Caco-2 (cell line): ENCODE results near the gene RRP1B. TPM values are rescaled to one million over a fixed set of nuclear protein-coding genes. Genes with fewer than 3 reads are reported as not detected.
A peak's percentile ranks its signal among the peaks of the same experiment; 100 is the strongest.

Experiments
- BruUV-seq: library from RNA; stranded (reverse); fragments of 400-500 nt; replicated peaks from 2 replicates; lab custom pipeline; 2021; lab: Mats Ljungman, UMichigan
- CTCF ChIA-PET: fragments of 300-600 bp; sonication (Branson Sonifier 250); formaldehyde crosslinking; loops from one replicate; lab custom pipeline; 2022; ENCODE audit warnings: antibody characterized with exemption; lab: Charles Lee
- POLR2A ChIA-PET: fragments of 300-600 bp; sonication (Branson Sonifier 250); formaldehyde crosslinking; loops from one replicate; lab custom pipeline; 2022; ENCODE audit warnings: antibody characterized with exemption; lab: Charles Lee
- DNase-seq, 2 experiments: peaks; one replicate each; pipeline versions ENCODE4 v3.0.0 to v3.0.0-alpha.2; 2020 to 2022
- H3K27me3 ChIP-seq: replicated peaks from 2 replicates; pipeline ENCODE4 v1.6.0; 2011; ENCODE audit warnings: low read length; ENCODE audit not compliant: control insufficient read depth, insufficient read depth
- H3K36me3 ChIP-seq: 2 replicates; pipeline ENCODE4 v1.5.1; 2011; ENCODE audit warnings: low read length; ENCODE audit not compliant: control insufficient read depth, insufficient read depth
- H3K4me1 ChIP-seq: fragments of 250-450 bp; sonication (Bioruptor Pico); 2 replicates; pipeline ENCODE4 v1.5.1; 2020; ENCODE audit warnings: mild to moderate bottlenecking
- H3K4me3 ChIP-seq: 2 replicates; pipeline ENCODE4 v1.5.1; 2011; ENCODE audit warnings: low read depth, mild to moderate bottlenecking, control low read depth, low read length
- H3K9me3 ChIP-seq: fragments of 250-450 bp; sonication (Bioruptor Pico); 2 replicates; pipeline ENCODE4 v1.5.1; 2020; ENCODE audit warnings: mild to moderate bottlenecking, moderate library complexity
- H3K27ac Mint-ChIP-seq: one replicate; pipeline ENCODE4 v1.8.0; 2022; ENCODE audit warnings: mixed read lengths; ENCODE audit not compliant: unreplicated experiment
- H3K27me3 Mint-ChIP-seq: one replicate; pipeline ENCODE4 v1.8.0; 2022; ENCODE audit warnings: mixed read lengths; ENCODE audit not compliant: insufficient read depth, unreplicated experiment
- H3K36me3 Mint-ChIP-seq: one replicate; pipeline ENCODE4 v1.8.0; 2022; ENCODE audit warnings: mild to moderate bottlenecking, mixed read lengths; ENCODE audit not compliant: insufficient read depth, unreplicated experiment
- H3K4me1 Mint-ChIP-seq: one replicate; pipeline ENCODE4 v1.8.0; 2022; ENCODE audit warnings: low read depth, mixed read lengths; ENCODE audit not compliant: unreplicated experiment
- H3K4me3 Mint-ChIP-seq: one replicate; pipeline ENCODE4 v1.8.0; 2022; ENCODE audit warnings: mild to moderate bottlenecking, moderate library complexity, mixed read lengths; ENCODE audit not compliant: unreplicated experiment
- H3K9me3 Mint-ChIP-seq: one replicate; pipeline ENCODE4 v1.8.0; 2022; ENCODE audit warnings: mixed read lengths; ENCODE audit not compliant: unreplicated experiment
- intact Hi-C: fragments of 100-400 bp; cut with micrococcal nuclease; formaldehyde crosslinking; loops from one replicate; pipeline ENCODE4 v1.10.0; 2022; ENCODE audit not compliant: unreplicated experiment
- total RNA-seq: library from RNA; stranded (reverse); gene quantifications from 2 replicates; pipeline ENCODE4 v1.2.3, GENCODE V29; 2022
- TF ChIP-seq, protein P1 (sequence below), 2 experiments: fragments of 200-600 bp in 1 of 2; IDR thresholded peaks; 1 replicate in 1 of 2; 2 replicates in 1 of 2; pipeline versions ENCODE4 v1.5.1 to v1.8.0; 2011 to 2022; ENCODE audit warnings: antibody characterized with exemption in 1 of 2, control low read depth in 1 of 2, inconsistent platforms in 1 of 2, low read depth in 1 of 2, low read length in 1 of 2, mild to moderate bottlenecking in 1 of 2, moderate library complexity in 1 of 2; ENCODE audit not compliant: insufficient read depth in 1 of 2, severe bottlenecking in 1 of 2, unreplicated experiment in 1 of 2

The RRP1B gene
- total RNA-seq, 1 experiment from 2014 or later = 49.5 TPM

DNA sequence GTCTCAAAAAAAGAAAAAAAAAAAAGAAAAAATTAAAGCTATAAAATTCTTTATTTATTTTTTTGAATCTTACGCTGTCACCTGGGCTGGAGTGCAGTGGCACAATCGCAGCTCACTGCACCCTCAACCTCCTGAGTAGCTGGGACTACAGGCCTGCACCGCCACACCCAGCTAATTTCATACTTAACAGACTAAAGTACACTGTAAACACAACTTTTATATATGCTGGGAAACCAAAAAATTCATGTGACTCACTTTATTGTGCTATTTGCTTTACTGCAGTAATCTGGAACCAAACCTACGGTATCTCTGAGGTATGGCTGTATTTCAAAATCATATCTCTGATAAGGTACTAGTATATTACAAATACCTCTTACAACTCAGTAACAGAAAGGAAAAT, 40.4 kb upstream of the RRP1B start:
- no TSS peak for BruUV-seq
- Mint-ChIP-seq H3K4me1 (no peaks in the 10 kb centered on the region), H3K27me3 (no peaks in the 10 kb centered on the region), H3K9me3 (peaks cover 31% of the 10 kb centered on the region), H3K4me3 (no peak overlapping the region), H3K27ac (no peak overlapping the region), H3K36me3 (peaks cover 19% of the 10 kb centered on the region)
- intact Hi-C loops = no loop called here
- DNase-seq = no peak
- CTCF ChIA-PET = no interaction called here
- TF ChIP-seq, protein P1, sequence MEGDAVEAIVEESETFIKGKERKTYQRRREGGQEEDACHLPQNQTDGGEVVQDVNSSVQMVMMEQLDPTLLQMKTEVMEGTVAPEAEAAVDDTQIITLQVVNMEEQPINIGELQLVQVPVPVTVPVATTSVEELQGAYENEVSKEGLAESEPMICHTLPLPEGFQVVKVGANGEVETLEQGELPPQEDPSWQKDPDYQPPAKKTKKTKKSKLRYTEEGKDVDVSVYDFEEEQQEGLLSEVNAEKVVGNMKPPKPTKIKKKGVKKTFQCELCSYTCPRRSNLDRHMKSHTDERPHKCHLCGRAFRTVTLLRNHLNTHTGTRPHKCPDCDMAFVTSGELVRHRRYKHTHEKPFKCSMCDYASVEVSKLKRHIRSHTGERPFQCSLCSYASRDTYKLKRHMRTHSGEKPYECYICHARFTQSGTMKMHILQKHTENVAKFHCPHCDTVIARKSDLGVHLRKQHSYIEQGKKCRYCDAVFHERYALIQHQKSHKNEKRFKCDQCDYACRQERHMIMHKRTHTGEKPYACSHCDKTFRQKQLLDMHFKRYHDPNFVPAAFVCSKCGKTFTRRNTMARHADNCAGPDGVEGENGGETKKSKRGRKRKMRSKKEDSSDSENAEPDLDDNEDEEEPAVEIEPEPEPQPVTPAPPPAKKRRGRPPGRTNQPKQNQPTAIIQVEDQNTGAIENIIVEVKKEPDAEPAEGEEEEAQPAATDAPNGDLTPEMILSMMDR (IDR thresholded peaks at IDR 0.05; ENCODE audit: insufficient read depth in 1 of 2, low read depth in 1 of 2, low read length in 1 of 2, severe bottlenecking in 1 of 2, unreplicated experiment in 1 of 2) = no peak
- H3K4me3 ChIP-seq = no peak overlapping the region
- no peaks in the 10 kb centered on the region; the same call in 1 of the 2 replicates for H3K4me1 ChIP-seq
- POLR2A ChIA-PET = no interaction called here
- peaks cover 17% of the 10 kb centered on the region for H3K9me3 ChIP-seq
- H3K36me3 ChIP-seq = no peaks in the 10 kb centered on the region
- no peaks in the 10 kb centered on the region for H3K27me3 ChIP-seq

DNA sequence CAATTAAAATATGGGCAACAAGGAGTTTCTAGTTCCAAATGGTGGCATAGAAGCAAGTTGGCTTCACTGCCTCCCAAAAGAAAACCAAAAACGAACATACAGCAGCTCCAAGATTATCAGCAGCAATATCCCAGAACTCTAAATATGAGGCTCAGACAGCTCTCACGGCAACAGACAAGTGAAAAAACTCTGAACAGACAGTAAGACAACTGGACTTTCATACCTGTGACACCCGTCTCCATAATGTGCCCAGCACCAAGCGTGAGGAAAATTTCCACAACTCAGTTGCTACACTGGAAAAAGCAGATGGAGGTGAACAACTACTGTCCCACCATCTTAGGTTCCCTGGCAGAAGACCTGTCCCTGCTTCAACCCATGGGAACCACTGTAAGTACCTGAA, 40.0 kb upstream of the RRP1B start:
- intact Hi-C loops = no loop called here
- CTCF ChIA-PET = no interaction called here

DNA sequence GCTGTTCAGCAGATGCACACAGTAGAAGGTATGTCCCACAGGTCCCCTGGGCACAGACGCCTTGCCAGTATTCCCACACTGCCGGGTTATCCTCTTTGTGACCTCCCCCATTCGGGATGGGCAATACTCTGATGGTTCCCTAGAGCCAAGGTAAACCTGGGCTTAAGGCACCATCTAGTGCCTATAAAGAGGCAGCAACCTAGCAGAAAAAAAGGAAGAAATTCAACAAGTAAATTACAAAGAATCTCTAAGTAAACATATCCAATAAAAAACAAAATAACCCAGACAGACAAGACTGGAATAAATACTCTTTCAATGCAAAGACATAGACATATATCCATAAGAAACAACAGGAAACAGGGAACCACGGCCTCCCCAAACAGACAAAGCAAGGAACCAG, 39.5 kb upstream of the RRP1B start:
- Histone ChIP-seq H3K27me3 (no peaks in the 10 kb centered on the region), H3K4me3 (no peak overlapping the region), H3K9me3 (peaks cover 17% of the 10 kb centered on the region), H3K4me1 (peaks cover 4% of the 10 kb centered on the region), H3K36me3 (no peaks in the 10 kb centered on the region)
- TF ChIP-seq, protein P1 (IDR thresholded peaks at IDR 0.05; ENCODE audit: insufficient read depth in 1 of 2, low read depth in 1 of 2, low read length in 1 of 2, severe bottlenecking in 1 of 2, unreplicated experiment in 1 of 2) = no peak
- Mint-ChIP-seq H3K4me3 (no peak overlapping the region), H3K27me3 (no peaks in the 10 kb centered on the region), H3K27ac (no peak overlapping the region), H3K9me3 (peaks cover 31% of the 10 kb centered on the region), H3K36me3 (peaks cover 19% of the 10 kb centered on the region), H3K4me1 (peaks cover 6% of the 10 kb centered on the region)
- intact Hi-C loops = loop anchor here (10.0 kb wide), 1 partner anchor 1015 kb away; no protein-coding TSS in a partner anchor
- no TSS peak for BruUV-seq
- ChIA-PET CTCF (no interaction called here), POLR2A (no interaction called here)
- DNase-seq = peak in 1 of 2 experiments; percentile 23

More for the DNA sequence above, 40.0 kb upstream of the RRP1B start:
- no peaks in the 10 kb centered on the region for H3K36me3 ChIP-seq
- Mint-ChIP-seq H3K4me1 (peaks cover 1% of the 10 kb centered on the region), H3K9me3 (peaks cover 31% of the 10 kb centered on the region), H3K27me3 (no peaks in the 10 kb centered on the region), H3K36me3 (peaks cover 19% of the 10 kb centered on the region), H3K4me3 (no peak overlapping the region), H3K27ac (no peak overlapping the region)
- TF ChIP-seq, protein P1 (IDR thresholded peaks at IDR 0.05; ENCODE audit: insufficient read depth in 1 of 2, low read depth in 1 of 2, low read length in 1 of 2, severe bottlenecking in 1 of 2, unreplicated experiment in 1 of 2) = no peak
- no peaks in the 10 kb centered on the region; the same call in 1 of the 2 replicates for H3K4me1 ChIP-seq
- BruUV-seq = no TSS peak
- no peaks in the 10 kb centered on the region for H3K27me3 ChIP-seq
- no peak overlapping the region for H3K4me3 ChIP-seq
- peaks cover 17% of the 10 kb centered on the region for H3K9me3 ChIP-seq
- no peak for DNase-seq
- POLR2A ChIA-PET = no interaction called here
